CD14-positive monocyte (primary cell): ENCODE data around the gene TRIM59. TPM values are rescaled to one million over a fixed set of nuclear protein-coding genes. Genes with fewer than 3 reads are reported as not detected.
A peak's percentile ranks its signal among the peaks of the same experiment; 100 is the strongest.

Experiments used
- DNase-seq, 3 donors: peaks; one replicate each; pipeline ENCODE4 v3.0.0-alpha.2; 2011 to 2022
- H2AFZ ChIP-seq: 2 replicates; pipeline ENCODE4 v1.6.0; 2012; ENCODE audit warnings: mild to moderate bottlenecking, low read depth, low read length, inconsistent platforms; ENCODE audit not compliant: insufficient read depth, poor library complexity, severe bottlenecking
- H3K27ac ChIP-seq, 2 donors: 1 replicate in 1 of 2; 2 replicates in 1 of 2; pipeline ENCODE4 v1.5.1; 2012 to 2013; ENCODE audit warnings: low read length in 2 of 2, control low read depth in 1 of 2, inconsistent platforms in 1 of 2, low read depth in 1 of 2, mild to moderate bottlenecking in 1 of 2
- H3K27me3 ChIP-seq, 2 donors: one replicate each; pipeline versions ENCODE4 v1.6.0 to v1.6.1; 2011 to 2013; ENCODE audit warnings: low read length in 2 of 2; ENCODE audit not compliant: control insufficient read depth in 2 of 2, insufficient read depth in 2 of 2
- H3K36me3 ChIP-seq, 2 donors: replicated peaks in 1 of 2; 1 replicate in 1 of 2; 2 replicates in 1 of 2; pipeline versions ENCODE4 v1.5.1 to v1.6.1; 2012 to 2013; ENCODE audit warnings: low read length in 2 of 2, control low read depth in 1 of 2, inconsistent platforms in 1 of 2, mild to moderate bottlenecking in 1 of 2; ENCODE audit not compliant: insufficient read depth in 2 of 2, control insufficient read depth in 1 of 2
- H3K4me1 ChIP-seq, 2 donors: 1 replicate in 1 of 2; 2 replicates in 1 of 2; pipeline versions ENCODE4 v1.5.1 to v1.6.1; 2012 to 2013; ENCODE audit warnings: low read length in 2 of 2, control low read depth in 1 of 2, inconsistent platforms in 1 of 2, mild to moderate bottlenecking in 1 of 2, moderate library complexity in 1 of 2; ENCODE audit not compliant: insufficient read depth in 2 of 2, control insufficient read depth in 1 of 2
- H3K4me2 ChIP-seq: replicated peaks from 2 replicates; pipeline ENCODE3; 2012; ENCODE audit warnings: low read length, moderate library complexity, mild to moderate bottlenecking; ENCODE audit not compliant: poor library complexity, severe bottlenecking; ENCODE audit errors: extremely low read depth
- H3K4me3 ChIP-seq, 3 experiments: fragments of 200-600 bp in 1 of 3; sonication (generic) in 1 of 3; replicated peaks in 1 of 3; 1 replicate in 2 of 3; 2 replicates in 1 of 3; pipeline ENCODE4 v1.5.1; 2011 to 2013; ENCODE audit warnings: low read length in 3 of 3, mild to moderate bottlenecking in 3 of 3, control low read depth in 2 of 3, low read depth in 2 of 3, inconsistent platforms in 1 of 3, moderate library complexity in 1 of 3
- H3K79me2 ChIP-seq: 2 replicates; pipeline ENCODE4 v1.6.0; 2012; ENCODE audit warnings: mild to moderate bottlenecking, control low read depth, inconsistent platforms, low read length, moderate library complexity; ENCODE audit not compliant: insufficient read depth
- H3K9ac ChIP-seq: 2 replicates; pipeline ENCODE4 v1.6.0; 2017; ENCODE audit warnings: low read length, mild to moderate bottlenecking; ENCODE audit not compliant: insufficient read depth, poor library complexity, severe bottlenecking
- H3K9me3 ChIP-seq, 2 donors: replicated peaks in 1 of 2; 1 replicate in 1 of 2; 2 replicates in 1 of 2; pipeline versions ENCODE4 v1.5.1 to v1.6.1; 2012 to 2013; ENCODE audit warnings: low read length in 2 of 2, control low read depth in 1 of 2; ENCODE audit not compliant: control insufficient read depth in 1 of 2, insufficient read depth in 1 of 2
- H4K20me1 ChIP-seq: 2 replicates; pipeline ENCODE4 v1.6.0; 2012; ENCODE audit warnings: mild to moderate bottlenecking, low read length, control low read depth, moderate library complexity; ENCODE audit not compliant: insufficient read depth
- H3K27ac Mint-ChIP-seq, 7 donors: one replicate each; pipeline ENCODE4 v1.8.0; 2020; ENCODE audit warnings: mild to moderate bottlenecking in 7 of 7, mixed read lengths in 7 of 7, moderate library complexity in 6 of 7, inconsistent platforms in 2 of 7
- H3K27me3 Mint-ChIP-seq, 3 donors: one replicate each; pipeline ENCODE4 v1.8.0; 2021 to 2022; ENCODE audit warnings: low read depth in 3 of 3, mild to moderate bottlenecking in 3 of 3, mixed read lengths in 3 of 3, moderate library complexity in 3 of 3, inconsistent platforms in 1 of 3
- H3K36me3 Mint-ChIP-seq, 2 donors: one replicate each; pipeline ENCODE4 v1.8.0; 2020; ENCODE audit warnings: mixed read lengths in 2 of 2, inconsistent platforms in 1 of 2, mild to moderate bottlenecking in 1 of 2
- H3K4me1 Mint-ChIP-seq: one replicate; pipeline ENCODE4 v1.8.0; 2020; ENCODE audit warnings: mild to moderate bottlenecking, mixed read lengths
- H3K4me3 Mint-ChIP-seq, 2 donors: one replicate each; pipeline ENCODE4 v1.8.0; 2020; ENCODE audit warnings: mild to moderate bottlenecking in 2 of 2, mixed read lengths in 2 of 2, moderate library complexity in 1 of 2
- H3K9me3 Mint-ChIP-seq, 7 donors: one replicate each; pipeline ENCODE4 v1.8.0; 2020 to 2022; ENCODE audit warnings: mixed read lengths in 7 of 7, mild to moderate bottlenecking in 6 of 7, moderate library complexity in 6 of 7, inconsistent platforms in 2 of 7
- CTCF ChIP-seq: fragments of 200-600 bp; IDR thresholded peaks from one replicate; pipeline ENCODE4 v1.8.0; 2022; ENCODE audit warnings: antibody characterized with exemption, mild to moderate bottlenecking
- WGBS: methylation state at CpG from one replicate; pipeline ENCODE4 v1.1.5; 2013; ENCODE audit warnings: missing lambda C conversion rate; ENCODE audit not compliant: insufficient coverage; 5-methylcytosine and 5-hydroxymethylcytosine counted together
- intact Hi-C, 2 donors: fragments of 100-400 bp; cut with micrococcal nuclease; formaldehyde crosslinking; loops; one replicate each; pipeline versions ENCODE4 v1.15.0 to v1.15.1; 2023
- polyA plus RNA-seq, 3 donors: library from polyadenylated mRNA; depleted of rRNA in 1 of 3; unstranded in 2 of 3; stranded (reverse) in 1 of 3; fragments of 300-500 nt in 2 of 3; fragments of >200 nt in 1 of 3; fragmentation: Illumina TruSeq in 2 of 3; gene quantifications; 1 replicate in 2 of 3; 2 replicates in 1 of 3; pipeline ENCODE4 v1.2.3, GENCODE V29; 2012 to 2021

Gene TRIM59
- polyA plus RNA-seq, 3 donors, result 2.5 to 4.2 (median 4.2) TPM

DNA sequence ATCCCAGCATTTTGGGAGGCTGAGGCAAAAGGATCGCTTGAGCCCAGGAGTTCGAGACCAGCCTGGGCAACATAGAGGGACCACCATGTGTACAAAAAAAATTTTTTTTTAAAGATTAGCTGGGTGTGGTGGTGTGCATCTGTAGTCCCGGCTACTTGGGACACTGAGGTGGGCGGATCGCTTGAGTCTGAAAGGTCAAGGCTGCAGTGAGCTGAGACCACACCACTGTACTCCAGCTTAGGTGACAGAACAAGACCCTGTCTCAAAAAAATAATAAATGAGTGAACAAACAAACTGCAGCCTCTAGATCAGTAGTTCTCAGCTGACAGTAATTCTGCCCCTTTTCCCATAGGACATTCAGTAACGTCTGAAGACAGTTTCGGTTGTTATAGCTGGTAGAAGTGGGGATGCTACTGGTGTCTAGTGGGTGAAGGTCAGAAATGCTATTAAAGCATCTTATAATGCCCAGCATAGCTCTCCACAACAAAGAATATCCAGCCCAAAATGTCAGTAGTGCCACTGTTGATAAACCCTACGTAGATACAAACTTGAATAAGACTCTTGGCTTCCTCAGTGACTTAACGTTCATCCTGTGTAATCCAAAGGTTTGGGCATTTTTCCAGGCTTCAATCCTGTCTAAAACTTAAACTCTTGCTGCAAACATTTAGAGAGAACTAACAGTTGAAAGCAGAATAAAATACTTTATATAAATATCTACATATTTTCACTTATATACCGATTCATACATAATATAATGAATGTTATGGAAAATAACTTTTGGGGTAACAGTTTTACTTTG is 39.6 kb downstream of the TRIM59 start:
- H4K20me1 ChIP-seq, result no peaks in the 10 kb centered on the region
- H2AFZ ChIP-seq, result no peak overlapping the region
- no peaks in the 10 kb centered on the region for H3K27me3 Mint-ChIP-seq
- intact Hi-C loops, result loop anchor here (5.0 to 10.0 kb wide), 2 partner anchors 185 to 378 kb away; partner anchors contain the start of gene C3orf80 (in 1 of the 2)
- H3K4me3 Mint-ChIP-seq, result no peak overlapping the region
- no peak overlapping the region for H3K9ac ChIP-seq
- peak overlapping the region in 3 of 7 donors; percentile 55 to 80 (median 76) for H3K27ac Mint-ChIP-seq
- H3K36me3 Mint-ChIP-seq, result peaks cover 14 to 30% of the 10 kb centered on the region in 2 donors
- H3K9me3 Mint-ChIP-seq, result no peaks in the 10 kb centered on the region
- H3K4me1 Mint-ChIP-seq, result no peaks in the 10 kb centered on the region
- no peak overlapping the region for H3K4me3 ChIP-seq
- peaks cover 97% of the 10 kb centered on the region for H3K79me2 ChIP-seq
- H3K4me1 ChIP-seq, result no peaks in the 10 kb centered on the region
- no peak for DNase-seq
- no peaks in the 10 kb centered on the region for H3K9me3 ChIP-seq
- H3K36me3 ChIP-seq, result peaks cover 14 to 62% of the 10 kb centered on the region in 2 donors
- peak overlapping the region in 1 of 2 donors; percentile 43 for H3K27ac ChIP-seq
- 90% methylated on average over 6 of the region's 10 CpGs for WGBS
- no peak for TF ChIP-seq CTCF
- no peak overlapping the region for H3K4me2 ChIP-seq
- H3K27me3 ChIP-seq, result no peaks in the 10 kb centered on the region

DNA sequence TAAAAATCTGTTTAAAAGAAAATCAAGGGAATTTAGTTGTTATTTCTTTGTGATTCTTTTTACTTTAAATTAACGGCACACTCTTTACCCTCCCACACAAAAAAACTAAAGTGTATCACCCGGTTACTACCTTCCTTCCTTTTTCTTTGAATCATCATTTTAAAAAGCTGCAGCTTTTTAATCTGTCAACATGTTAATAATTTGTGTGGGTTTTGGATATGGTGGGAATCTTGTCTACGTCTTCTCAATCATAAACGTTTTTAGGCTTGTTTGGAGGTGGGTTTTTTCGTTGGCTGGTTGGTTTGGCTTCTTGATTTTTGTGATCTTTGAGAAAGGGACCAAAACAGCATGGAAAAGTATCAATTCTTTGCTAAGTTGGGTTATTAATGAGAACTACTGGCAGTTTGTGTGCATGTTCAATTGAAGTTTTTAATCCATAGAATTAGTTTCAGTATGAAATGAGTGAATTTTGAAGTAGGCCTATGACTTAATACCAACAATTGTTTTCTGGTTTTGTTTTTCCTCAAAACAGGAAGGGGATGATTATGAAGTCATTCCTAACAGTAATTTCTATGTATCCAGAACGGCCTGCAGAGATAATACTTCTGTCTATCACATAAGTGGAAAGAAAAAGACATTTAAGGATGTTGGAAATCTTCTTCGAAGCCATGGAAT is 45.7 kb downstream of the TRIM59 start:
- Histone ChIP-seq H3K36me3 (peaks cover 8 to 17% of the 10 kb centered on the region in 2 donors), H3K27ac (peak overlapping the region in 1 of 2 donors; percentile 87), H4K20me1 (no peaks in the 10 kb centered on the region), H3K4me2 (peak overlapping the region; percentile 91), H3K4me1 (peaks cover 13 to 24% of the 10 kb centered on the region in 2 donors), H3K9ac (no peak overlapping the region), H3K9me3 (no peaks in the 10 kb centered on the region), H3K4me3 (peak overlapping the region in 1 of 3 experiments; percentile 87), H2AFZ (no peak overlapping the region), H3K27me3 (no peaks in the 10 kb centered on the region), H3K79me2 (peaks cover 94% of the 10 kb centered on the region)
- Mint-ChIP-seq H3K27ac (peak overlapping the region in 6 of 7 donors; percentile 8 to 91 (median 85)), H3K9me3 (no peaks in the 10 kb centered on the region), H3K4me1 (peaks cover 35% of the 10 kb centered on the region), H3K36me3 (peaks cover 5 to 7% of the 10 kb centered on the region in 2 donors), H3K27me3 (no peaks in the 10 kb centered on the region), H3K4me3 (peak overlapping the region; percentile 65 to 80)
- WGBS, result 0% methylated on average over 1 of the region's 7 CpGs
- peak in 1 of 3 donors; percentile 10 for DNase-seq
- intact Hi-C loops, result loop anchor here in 1 of 2 donors (5.0 kb wide), 1 partner anchor 43 kb away; the partner anchor contains the start of gene TRIM59
- no peak for TF ChIP-seq CTCF
